Common myeloid progenitor, CD34-positive (primary cell): ENCODE data around the gene INKA2.

Experiments used
- CTCF ChIA-PET: fragments of 350-600 bp; sonication (Branson Sonifier 250); formaldehyde crosslinking; loops from one replicate; lab custom pipeline; 2021; ENCODE audit warnings: antibody characterized with exemption; lab: Charles Lee
- POLR2A ChIA-PET: fragments of 350-600 bp; sonication (Branson Sonifier 250); formaldehyde crosslinking; loops from one replicate; lab custom pipeline; 2021; ENCODE audit warnings: antibody characterized with exemption; lab: Charles Lee
- DNase-seq, 3 donors: peaks; one replicate each; pipeline versions ENCODE4 v3.0.0 to v3.0.0-alpha.2; 2013
- H3K27ac ChIP-seq, 2 experiments: 1 replicate in 1 of 2; 2 replicates in 1 of 2; pipeline ENCODE4 v1.7.0; 2013; ENCODE audit warnings: inconsistent platforms in 2 of 2, low read length in 2 of 2, mild to moderate bottlenecking in 2 of 2, low read depth in 1 of 2, moderate library complexity in 1 of 2; ENCODE audit not compliant: severe bottlenecking in 2 of 2, insufficient read depth in 1 of 2, poor library complexity in 1 of 2
- H3K27me3 ChIP-seq, 5 experiments: replicated peaks in 2 of 5; 1 replicate in 3 of 5; 2 replicates in 2 of 5; pipeline versions ENCODE4 v1.6.1 to v1.7.0; 2013; ENCODE audit warnings: low read length in 4 of 5, mild to moderate bottlenecking in 2 of 5, moderate library complexity in 2 of 5, inconsistent platforms in 1 of 5; ENCODE audit not compliant: insufficient read depth in 5 of 5, control insufficient read depth in 4 of 5
- H3K36me3 ChIP-seq, 4 experiments: 1 replicate in 2 of 4; 2 replicates in 2 of 4; pipeline versions ENCODE4 v1.6.1 to v1.7.0; 2013; ENCODE audit warnings: low read length in 3 of 4, control low read depth in 1 of 4, mild to moderate bottlenecking in 1 of 4; ENCODE audit not compliant: control insufficient read depth in 4 of 4, insufficient read depth in 4 of 4
- H3K4me1 ChIP-seq, 4 experiments: 1 replicate in 3 of 4; 2 replicates in 1 of 4; pipeline versions ENCODE4 v1.6.1 to v1.7.1; 2013; ENCODE audit warnings: low read length in 3 of 4, mild to moderate bottlenecking in 3 of 4, control low read depth in 1 of 4, inconsistent platforms in 1 of 4, moderate library complexity in 1 of 4; ENCODE audit not compliant: control insufficient read depth in 4 of 4, insufficient read depth in 4 of 4; ENCODE audit errors: control extremely low read depth in 1 of 4
- H3K4me3 ChIP-seq, 7 experiments: 1 replicate in 4 of 7; 2 replicates in 3 of 7; pipeline versions ENCODE4 v1.5.1 to v1.7.0; 2013; ENCODE audit warnings: mild to moderate bottlenecking in 7 of 7, low read length in 6 of 7, moderate library complexity in 6 of 7, inconsistent platforms in 2 of 7, low read depth in 2 of 7, control low read depth in 1 of 7; ENCODE audit not compliant: insufficient read depth in 4 of 7, control insufficient read depth in 1 of 7; ENCODE audit errors: extremely low read depth in 1 of 7
- H3K9me3 ChIP-seq, 5 experiments: 1 replicate in 4 of 5; 2 replicates in 1 of 5; pipeline versions ENCODE4 v1.6.1 to v1.7.1; 2013; ENCODE audit warnings: low read length in 4 of 5, mild to moderate bottlenecking in 2 of 5, inconsistent platforms in 1 of 5, low read depth in 1 of 5, moderate library complexity in 1 of 5; ENCODE audit not compliant: control insufficient read depth in 4 of 5, insufficient read depth in 2 of 5; ENCODE audit errors: control extremely low read depth in 1 of 5
- WGBS: methylation state at CpG from one replicate; pipeline ENCODE4 v1.1.5; 2013; ENCODE audit not compliant: insufficient coverage; 5-methylcytosine and 5-hydroxymethylcytosine counted together

The INKA2 gene

GRCh38 chr1:111723091-111723806, 15.9 kb downstream of the INKA2 start:
- Histone ChIP-seq H3K27me3 (no peaks in the 10 kb centered on the region), H3K27ac (no peak overlapping the region), H3K9me3 (no peaks in the 10 kb centered on the region), H3K36me3 (peaks cover 0 to 6% (median 0%) of the 10 kb centered on the region in 4 experiments), H3K4me3 (no peak overlapping the region), H3K4me1 (no peaks in the 10 kb centered on the region)
- POLR2A ChIA-PET: no interaction called here
- 97% methylated on average over 5 of the region's 7 CpGs for WGBS
- CTCF ChIA-PET: interaction anchor here (1.3 kb wide), 1 partner anchor 10 kb away, joined by 4 read pairs; no protein-coding TSS in a partner anchor
- no peak for DNase-seq

GRCh38 chr1:111720977-111721786, 18.0 kb downstream of the INKA2 start:
- Histone ChIP-seq H3K4me3 (no peak overlapping the region), H3K4me1 (no peaks in the 10 kb centered on the region), H3K9me3 (no peaks in the 10 kb centered on the region), H3K27me3 (no peaks in the 10 kb centered on the region), H3K27ac (no peak overlapping the region), H3K36me3 (peaks cover 0 to 9% (median 5%) of the 10 kb centered on the region in 4 experiments)
- ChIA-PET POLR2A (no interaction called here), CTCF (interaction anchor here (0.8 to 12.1 kb wide), 5 partner anchors 12 to 46 kb away, joined by 3 to 213 read pairs (median 3); no protein-coding TSS in a partner anchor)
- no peak for DNase-seq
- WGBS: 85% methylated on average over 8 of the region's 10 CpGs

- Histone ChIP-seq H3K9me3 (no peaks in the 10 kb centered on the region), H3K27me3 (no peaks in the 10 kb centered on the region), H3K4me3 (no peak overlapping the region), H3K4me1 (no peaks in the 10 kb centered on the region), H3K36me3 (peaks cover 0 to 7% (median 5%) of the 10 kb centered on the region in 4 experiments), H3K27ac (no peak overlapping the region)
- no peak for DNase-seq
- POLR2A ChIA-PET: no interaction called here
- CTCF ChIA-PET: interaction anchor here (0.6 to 12.1 kb wide), 8 partner anchors 11 to 240 kb away, joined by 3 to 213 read pairs (median 4); no protein-coding TSS in a partner anchor
- 89% methylated on average over 5 of the region's 7 CpGs for WGBS
Measured at GRCh38 chr1:111720274-111720976, 18.8 kb downstream of the INKA2 start.

- ChIA-PET CTCF (interaction anchor here (0.6 to 12.1 kb wide), 6 partner anchors 13 to 239 kb away, joined by 3 to 213 read pairs (median 4); no protein-coding TSS in a partner anchor), POLR2A (no interaction called here)
- no peaks in the 10 kb centered on the region for H3K9me3 ChIP-seq
- no peak for DNase-seq
- H3K4me1 ChIP-seq: no peaks in the 10 kb centered on the region
- H3K4me3 ChIP-seq: no peak overlapping the region
- no peaks in the 10 kb centered on the region for H3K27me3 ChIP-seq
- H3K27ac ChIP-seq: no peak overlapping the region
- H3K36me3 ChIP-seq: peaks cover 0 to 7% (median 5%) of the 10 kb centered on the region in 4 experiments
- WGBS: no CpG with 5 or more reads among the region's 4 CpGs
Measured at GRCh38 chr1:111719674-111720132, 19.5 kb downstream of the INKA2 start.

- WGBS: 92% methylated on average over 4 of the region's 5 CpGs
- CTCF ChIA-PET: interaction anchor here (1.1 to 12.1 kb wide), 4 partner anchors 12 to 238 kb away, joined by 4 to 213 read pairs (median 4); no protein-coding TSS in a partner anchor
- no peak overlapping the region for H3K27ac ChIP-seq
Measured at GRCh38 chr1:111719135-111719534, 20.1 kb downstream of the INKA2 start.

GRCh38 chr1:111717450-111717849, 21.7 kb downstream of the INKA2 start:
- Histone ChIP-seq H3K4me1 (peaks cover 0 to 2% (median 0%) of the 10 kb centered on the region in 4 experiments), H3K36me3 (peaks cover 0 to 7% (median 7%) of the 10 kb centered on the region in 4 experiments), H3K27ac (no peak overlapping the region), H3K9me3 (no peaks in the 10 kb centered on the region), H3K27me3 (no peaks in the 10 kb centered on the region), H3K4me3 (no peak overlapping the region)
- CTCF ChIA-PET: interaction anchor here (0.6 to 12.1 kb wide), 5 partner anchors 10 to 765 kb away, joined by 3 to 213 read pairs (median 53); partner anchors contain the start of gene DDX20
- POLR2A ChIA-PET: no interaction called here
- 95% methylated on average over 2 of the region's 2 CpGs for WGBS
- no peak for DNase-seq

More at GRCh38 chr1:111719135-111719534, 20.1 kb downstream of the INKA2 start:
- DNase-seq: no peak
- POLR2A ChIA-PET: no interaction called here
- H3K4me3 ChIP-seq: no peak overlapping the region
- no peaks in the 10 kb centered on the region for H3K9me3 ChIP-seq
- H3K4me1 ChIP-seq: peaks cover 0 to 2% (median 0%) of the 10 kb centered on the region in 4 experiments
- H3K36me3 ChIP-seq: peaks cover 0 to 7% (median 6%) of the 10 kb centered on the region in 4 experiments
- H3K27me3 ChIP-seq: no peaks in the 10 kb centered on the region
